Endodermal cell (in vitro differentiated cells): ENCODE results near the gene ABCG1. TPM values are rescaled to one million over a fixed set of nuclear protein-coding genes. Genes with fewer than 3 reads are reported as not detected.

Experiments
- DNase-seq: peaks from one replicate; pipeline ENCODE4 v3.0.0-alpha.2; 2017
- H3K27ac ChIP-seq: 2 replicates; pipeline ENCODE4 v1.5.1; 2013; ENCODE audit warnings: mild to moderate bottlenecking, low read depth, low read length, moderate library complexity
- H3K27me3 ChIP-seq: 2 replicates; pipeline ENCODE4 v1.6.1; 2013; ENCODE audit warnings: mild to moderate bottlenecking, low read length, moderate library complexity; ENCODE audit not compliant: insufficient read depth, control insufficient read depth, poor library complexity, severe bottlenecking
- H3K36me3 ChIP-seq: 2 replicates; pipeline ENCODE4 v1.7.0; 2013; ENCODE audit warnings: mild to moderate bottlenecking, low read length, moderate library complexity; ENCODE audit not compliant: control insufficient read depth, insufficient read depth
- H3K4me1 ChIP-seq: one replicate; pipeline ENCODE4 v1.7.0; 2013; ENCODE audit warnings: low read length; ENCODE audit not compliant: control insufficient read depth, insufficient read depth
- H3K4me3 ChIP-seq: 2 replicates; pipeline ENCODE4 v1.5.1; 2013; ENCODE audit warnings: mild to moderate bottlenecking, low read length, moderate library complexity
- H3K9ac ChIP-seq: 2 replicates; pipeline ENCODE4 v1.6.1; 2013; ENCODE audit warnings: mild to moderate bottlenecking, low read length, moderate library complexity; ENCODE audit not compliant: poor library complexity, severe bottlenecking; ENCODE audit errors: extremely low read depth
- H3K9me3 ChIP-seq: 2 replicates; pipeline ENCODE4 v1.6.1; 2013; ENCODE audit warnings: mild to moderate bottlenecking, low read length, moderate library complexity; ENCODE audit not compliant: control insufficient read depth
- H3K27ac Mint-ChIP-seq: 2 replicates; pipeline ENCODE4 v1.8.0; 2020; ENCODE audit warnings: mixed read lengths
- H3K27me3 Mint-ChIP-seq: 2 replicates; pipeline ENCODE4 v1.8.0; 2021; ENCODE audit warnings: mild to moderate bottlenecking, mixed read lengths; ENCODE audit not compliant: insufficient read depth
- H3K36me3 Mint-ChIP-seq: 2 replicates; pipeline ENCODE4 v1.8.0; 2020; ENCODE audit warnings: low read depth, mixed read lengths
- H3K4me1 Mint-ChIP-seq: 2 replicates; pipeline ENCODE4 v1.8.0; 2020; ENCODE audit warnings: mixed read lengths
- H3K4me3 Mint-ChIP-seq: 2 replicates; pipeline ENCODE4 v1.8.0; 2020; ENCODE audit warnings: mild to moderate bottlenecking, moderate library complexity, mixed read lengths
- H3K9me3 Mint-ChIP-seq: 2 replicates; pipeline ENCODE4 v1.8.0; 2020; ENCODE audit warnings: mild to moderate bottlenecking, mixed read lengths
- WGBS, 2 experiments: methylation state at CpG; one replicate each; pipeline versions ENCODE4 v1.1.5 to v1.1.7; 2013; ENCODE audit warnings: missing lambda C conversion rate in 2 of 2, mixed read lengths in 1 of 2; ENCODE audit not compliant: insufficient coverage in 1 of 2, insufficient read length in 1 of 2; 5-methylcytosine and 5-hydroxymethylcytosine counted together
- total RNA-seq, 2 donors: library from RNA; stranded (reverse); fragmentation: NEBNext Ultra II Directional in 1 of 2; extraction: Animal tissue kit (Norgen Biotek cat#: 25700) in 1 of 2; gene quantifications; 2 replicates in 1 of 2; 3 replicates in 1 of 2; pipeline ENCODE4 v1.2.1, GENCODE V29; 2021
- TF ChIP-seq, protein P1 (sequence below): fragments of 200-600 bp; sonication (generic); conservative IDR thresholded peaks from 2 replicates; pipeline ENCODE4 v1.5.0; 2021; ENCODE audit warnings: antibody characterized with exemption, mild to moderate bottlenecking

The ABCG1 gene
- total RNA-seq, 2 donors from 2014 or later = 1.6 to 5.4 TPM

DNA sequence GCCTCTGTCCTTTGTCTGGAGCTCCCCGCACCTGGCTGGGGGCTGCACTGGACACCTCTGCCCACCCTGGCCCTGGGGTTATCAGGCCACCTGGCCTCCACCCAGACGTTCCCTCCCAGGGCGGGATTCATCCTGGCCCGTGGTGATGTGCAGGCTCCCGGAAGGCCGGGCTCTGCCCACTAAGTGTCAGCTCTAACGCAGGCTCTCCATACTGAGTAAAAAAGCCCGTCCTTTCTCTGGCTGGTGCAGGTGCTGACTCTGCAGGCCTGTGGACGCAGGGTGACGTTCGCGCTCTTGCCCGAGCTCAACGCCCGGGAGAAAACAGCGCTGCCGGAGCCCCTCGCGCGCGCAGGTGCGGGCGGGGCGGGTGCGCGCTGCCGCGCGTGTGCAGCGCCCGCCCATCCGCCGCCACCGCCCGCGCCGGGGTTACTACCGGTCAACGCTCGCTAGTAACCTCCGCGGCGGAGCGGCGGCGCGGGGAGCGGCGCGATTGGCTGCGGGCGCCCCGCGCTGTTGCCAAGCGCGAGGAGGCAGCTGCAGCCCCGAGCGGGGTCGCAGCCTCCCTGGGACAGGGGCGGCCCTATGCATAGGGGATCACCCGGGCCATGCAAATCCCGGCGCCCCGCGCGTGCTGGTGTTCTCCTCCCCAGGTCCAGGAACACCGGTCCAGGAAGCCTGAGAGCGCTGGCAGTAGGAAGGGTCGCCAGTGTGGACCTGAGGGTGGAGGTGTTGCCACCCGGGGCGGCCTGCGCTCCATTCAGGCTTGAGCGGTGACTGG is 15.7 kb downstream of the ABCG1 start:
- peaks cover 7% of the 10 kb centered on the region for H3K4me1 ChIP-seq
- peak overlapping the region; percentile 77 for H3K4me3 ChIP-seq
- no peaks in the 10 kb centered on the region for H3K36me3 Mint-ChIP-seq
- TF ChIP-seq, protein P1, sequence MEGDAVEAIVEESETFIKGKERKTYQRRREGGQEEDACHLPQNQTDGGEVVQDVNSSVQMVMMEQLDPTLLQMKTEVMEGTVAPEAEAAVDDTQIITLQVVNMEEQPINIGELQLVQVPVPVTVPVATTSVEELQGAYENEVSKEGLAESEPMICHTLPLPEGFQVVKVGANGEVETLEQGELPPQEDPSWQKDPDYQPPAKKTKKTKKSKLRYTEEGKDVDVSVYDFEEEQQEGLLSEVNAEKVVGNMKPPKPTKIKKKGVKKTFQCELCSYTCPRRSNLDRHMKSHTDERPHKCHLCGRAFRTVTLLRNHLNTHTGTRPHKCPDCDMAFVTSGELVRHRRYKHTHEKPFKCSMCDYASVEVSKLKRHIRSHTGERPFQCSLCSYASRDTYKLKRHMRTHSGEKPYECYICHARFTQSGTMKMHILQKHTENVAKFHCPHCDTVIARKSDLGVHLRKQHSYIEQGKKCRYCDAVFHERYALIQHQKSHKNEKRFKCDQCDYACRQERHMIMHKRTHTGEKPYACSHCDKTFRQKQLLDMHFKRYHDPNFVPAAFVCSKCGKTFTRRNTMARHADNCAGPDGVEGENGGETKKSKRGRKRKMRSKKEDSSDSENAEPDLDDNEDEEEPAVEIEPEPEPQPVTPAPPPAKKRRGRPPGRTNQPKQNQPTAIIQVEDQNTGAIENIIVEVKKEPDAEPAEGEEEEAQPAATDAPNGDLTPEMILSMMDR = no peak
- H3K36me3 ChIP-seq = no peaks in the 10 kb centered on the region
- peak overlapping the region; percentile 53 for H3K4me3 Mint-ChIP-seq
- H3K27ac ChIP-seq = peak overlapping the region; percentile 15
- no peaks in the 10 kb centered on the region for H3K9me3 Mint-ChIP-seq
- peaks cover 28% of the 10 kb centered on the region for H3K4me1 Mint-ChIP-seq
- peak; percentile 86 for DNase-seq
- peak overlapping the region; percentile 51 for H3K9ac ChIP-seq
- H3K9me3 ChIP-seq = no peaks in the 10 kb centered on the region
- H3K27me3 Mint-ChIP-seq = peaks cover 50% of the 10 kb centered on the region
- H3K27me3 ChIP-seq = peaks cover 48% of the 10 kb centered on the region
- WGBS, 2 experiments = 6 to 17% methylated on average over 14 to 73 of the region's 73 CpGs
- H3K27ac Mint-ChIP-seq = peak overlapping the region; percentile 88

DNA sequence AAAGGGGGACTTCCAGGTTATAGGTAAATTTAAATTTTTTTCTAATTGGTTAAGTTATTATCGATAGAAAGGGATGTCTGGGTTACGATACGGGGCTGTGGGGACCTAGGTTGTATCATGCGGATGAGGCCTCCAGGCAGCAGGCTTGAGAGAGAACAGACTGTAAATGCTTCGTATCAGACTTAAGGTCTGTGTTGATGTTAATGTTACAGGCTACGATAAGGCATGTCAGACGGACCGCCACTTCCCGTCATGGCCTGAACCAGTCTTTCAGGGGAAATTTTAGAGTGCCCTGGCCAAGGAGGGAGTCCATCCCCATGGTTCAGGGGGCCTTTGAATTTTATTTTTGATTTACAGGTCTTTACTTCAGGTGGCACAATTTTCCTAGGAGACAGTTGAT is 16.7 kb downstream of the ABCG1 start:
- WGBS, 2 experiments = 95% methylated on average over 9 of the region's 9 CpGs
- Histone ChIP-seq H3K27ac (no peak overlapping the region), H3K36me3 (no peaks in the 10 kb centered on the region), H3K4me1 (peaks cover 7% of the 10 kb centered on the region), H3K9ac (no peak overlapping the region), H3K27me3 (peaks cover 48% of the 10 kb centered on the region), H3K9me3 (no peaks in the 10 kb centered on the region), H3K4me3 (peak overlapping the region; percentile 77)
- Mint-ChIP-seq H3K27ac (peak overlapping the region; percentile 88), H3K27me3 (peaks cover 45% of the 10 kb centered on the region), H3K9me3 (no peaks in the 10 kb centered on the region), H3K36me3 (no peaks in the 10 kb centered on the region), H3K4me1 (peaks cover 28% of the 10 kb centered on the region), H3K4me3 (peak overlapping the region; percentile 53)
- no peak for DNase-seq
- TF ChIP-seq, protein P1 = no peak

DNA sequence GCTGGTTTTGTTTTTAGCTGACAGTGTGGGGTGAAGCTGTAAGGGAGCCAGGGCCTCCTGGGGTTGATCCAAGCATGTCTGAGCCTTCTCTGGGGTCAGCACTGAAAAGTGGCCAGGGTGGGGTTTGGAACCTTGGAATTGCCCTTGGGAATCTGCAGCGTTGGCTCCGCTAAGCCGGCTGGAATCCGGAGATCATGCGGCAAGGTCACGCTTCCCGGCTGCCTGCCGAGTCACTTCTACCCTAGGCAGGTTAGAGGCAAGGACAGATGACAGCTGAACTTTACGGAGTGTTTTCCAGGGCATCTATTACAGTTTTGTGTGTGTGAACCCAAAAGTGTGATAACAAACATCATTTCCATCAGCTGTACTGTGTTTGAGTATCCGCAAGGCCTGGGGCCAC is 17.1 kb downstream of the ABCG1 start:
- TF ChIP-seq, protein P1 = no peak
- no peak overlapping the region for H3K27ac ChIP-seq
- H3K4me3 ChIP-seq = no peak overlapping the region
- DNase-seq = no peak
- H3K9me3 Mint-ChIP-seq = no peaks in the 10 kb centered on the region
- H3K27me3 ChIP-seq = peaks cover 48% of the 10 kb centered on the region
- no peak overlapping the region for H3K9ac ChIP-seq
- H3K4me1 ChIP-seq = peaks cover 7% of the 10 kb centered on the region
- H3K4me1 Mint-ChIP-seq = peaks cover 28% of the 10 kb centered on the region
- no peaks in the 10 kb centered on the region for H3K9me3 ChIP-seq
- H3K4me3 Mint-ChIP-seq = peak overlapping the region; percentile 53
- H3K36me3 Mint-ChIP-seq = no peaks in the 10 kb centered on the region
- WGBS, 2 experiments = 88 to 92% methylated on average over 7 to 10 of the region's 10 CpGs
- peaks cover 45% of the 10 kb centered on the region for H3K27me3 Mint-ChIP-seq
- H3K36me3 ChIP-seq = no peaks in the 10 kb centered on the region
- H3K27ac Mint-ChIP-seq = peak overlapping the region; percentile 88
